ENCODE data around the gene CSMD2. TPM values are rescaled to one million over a fixed set of nuclear protein-coding genes. Genes with fewer than 3 reads are reported as not detected.

CSMD2 gene
- total RNA-seq, 2 experiments from 2014 or later, result not detected

DNA sequence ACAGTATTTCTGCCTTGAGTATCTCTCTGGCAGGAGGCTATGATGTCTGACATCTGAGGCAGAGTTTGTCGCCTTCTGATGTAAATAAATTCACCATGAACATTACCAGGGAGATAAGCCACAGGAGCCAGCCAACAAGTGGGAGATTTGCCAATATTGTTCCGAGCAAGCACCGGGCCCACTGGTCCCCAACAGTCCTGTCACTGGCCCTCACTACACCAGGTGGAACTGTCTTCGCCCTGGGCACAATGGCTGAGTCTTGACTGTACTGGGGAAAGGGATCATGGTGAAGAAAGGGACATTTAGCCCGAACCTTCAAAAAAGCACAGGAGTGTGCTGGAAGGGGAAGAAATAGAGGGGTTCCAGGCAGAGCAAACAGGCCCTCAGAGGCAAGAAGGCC lies 243.7 kb downstream of the CSMD2 start:
- POLR2A ChIA-PET, result no interaction called here
- H4K20me1 ChIP-seq (ENCODE audit: insufficient read depth, low read length), result no peaks in the 10 kb centered on the region
- no peak overlapping the region for H2AFZ ChIP-seq (ENCODE audit: low read length)
- DNase-seq (ENCODE audit: low spot score), result no peak
- no peaks in the 10 kb centered on the region for H3K79me2 ChIP-seq (ENCODE audit: insufficient read depth, low read depth, low read length)
- H3K27ac ChIP-seq (ENCODE audit: low read depth, low read length, poor library complexity, severe bottlenecking), result no peak overlapping the region
- CTCF ChIA-PET (ENCODE audit: unreplicated experiment), result no interaction called here
- H3K4me3 ChIP-seq (ENCODE audit: low read depth, low read length, poor library complexity, severe bottlenecking), result no peak overlapping the region
- H3K9me2 ChIP-seq (ENCODE audit: insufficient read depth, low read length), result no peaks in the 10 kb centered on the region
- no peak overlapping the region for H3K4me2 ChIP-seq (ENCODE audit: low read length)
- no peaks in the 10 kb centered on the region for H3K36me3 ChIP-seq (ENCODE audit: insufficient read depth, low read length)
- no peaks in the 10 kb centered on the region for H3K9me3 ChIP-seq (ENCODE audit: low read length)
- BruUV-seq (replicated peaks), result no TSS peak
- H3K4me1 ChIP-seq (ENCODE audit: insufficient read depth, low read length, poor library complexity, severe bottlenecking), result no peaks in the 10 kb centered on the region
- TF ChIP-seq EZH2phosphoT487 (IDR thresholded peaks at IDR 0.05; ENCODE audit: borderline replicate concordance, low read depth, low read length), result no peak
- TF ChIP-seq CTCF (conservative IDR thresholded peaks at IDR 0.05; ENCODE audit: low read length), result no peak
- intact Hi-C loops (cut with micrococcal nuclease; ENCODE audit: unreplicated experiment), result no loop called here

GRCh38 chr1:33918368-33918767 lies 246.7 kb downstream of the CSMD2 start:
- Histone ChIP-seq H3K79me2 (ENCODE audit: insufficient read depth, low read depth, low read length) (no peaks in the 10 kb centered on the region), H2AFZ (ENCODE audit: low read length) (no peak overlapping the region), H3K36me3 (ENCODE audit: insufficient read depth, low read length) (no peaks in the 10 kb centered on the region), H3K4me1 (ENCODE audit: insufficient read depth, low read length, poor library complexity, severe bottlenecking) (no peaks in the 10 kb centered on the region), H3K4me3 (ENCODE audit: low read depth, low read length, poor library complexity, severe bottlenecking) (no peak overlapping the region), H3K9me3 (ENCODE audit: low read length) (no peaks in the 10 kb centered on the region), H3K27ac (ENCODE audit: low read depth, low read length, poor library complexity, severe bottlenecking) (no peak overlapping the region), H4K20me1 (ENCODE audit: insufficient read depth, low read length) (no peaks in the 10 kb centered on the region), H3K9me2 (ENCODE audit: insufficient read depth, low read length) (no peaks in the 10 kb centered on the region), H3K4me2 (ENCODE audit: low read length) (no peak overlapping the region)
- no TSS peak for BruUV-seq (replicated peaks)
- ChIA-PET CTCF (ENCODE audit: unreplicated experiment) (no interaction called here), POLR2A (no interaction called here)
- TF ChIP-seq CTCF (conservative IDR thresholded peaks at IDR 0.05; ENCODE audit: low read length) (no peak), EZH2phosphoT487 (IDR thresholded peaks at IDR 0.05; ENCODE audit: borderline replicate concordance, low read depth, low read length) (no peak)
- no peak for DNase-seq (ENCODE audit: low spot score)
- intact Hi-C loops (cut with micrococcal nuclease; ENCODE audit: unreplicated experiment), result no loop called here

DNA sequence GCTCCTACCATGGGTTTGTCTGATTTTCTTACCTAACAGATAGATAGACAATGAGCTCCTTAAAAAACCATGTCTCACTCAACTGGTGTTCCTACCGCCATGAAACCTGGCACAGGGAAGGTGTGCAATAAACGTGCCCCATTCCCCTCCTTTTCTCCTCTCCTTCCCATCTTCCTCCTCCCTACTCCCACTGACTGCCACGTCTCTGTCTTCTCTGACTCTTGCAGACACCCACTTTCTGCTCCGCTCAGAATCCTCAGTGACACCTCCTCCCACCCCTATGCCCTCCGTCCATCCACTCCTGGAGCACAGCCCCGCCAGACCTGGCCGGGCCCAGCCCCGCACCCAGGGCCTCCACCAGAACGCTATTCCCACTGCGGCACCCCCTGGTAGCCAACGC lies 248.2 kb downstream of the CSMD2 start:
- Histone ChIP-seq H3K9me3 (ENCODE audit: low read length) (no peaks in the 10 kb centered on the region), H3K4me3 (ENCODE audit: low read depth, low read length, poor library complexity, severe bottlenecking) (no peak overlapping the region), H3K9me2 (ENCODE audit: insufficient read depth, low read length) (no peaks in the 10 kb centered on the region), H4K20me1 (ENCODE audit: insufficient read depth, low read length) (no peaks in the 10 kb centered on the region), H3K79me2 (ENCODE audit: insufficient read depth, low read depth, low read length) (no peaks in the 10 kb centered on the region), H3K4me1 (ENCODE audit: insufficient read depth, low read length, poor library complexity, severe bottlenecking) (no peaks in the 10 kb centered on the region), H3K4me2 (ENCODE audit: low read length) (no peak overlapping the region), H3K27ac (ENCODE audit: low read depth, low read length, poor library complexity, severe bottlenecking) (no peak overlapping the region), H3K36me3 (ENCODE audit: insufficient read depth, low read length) (no peaks in the 10 kb centered on the region), H2AFZ (ENCODE audit: low read length) (no peak overlapping the region)
- intact Hi-C loops (cut with micrococcal nuclease; ENCODE audit: unreplicated experiment), result no loop called here
- BruUV-seq (replicated peaks), result no TSS peak
- DNase-seq (ENCODE audit: low spot score), result no peak
- CTCF ChIA-PET (ENCODE audit: unreplicated experiment), result no interaction called here
- POLR2A ChIA-PET, result no interaction called here
- TF ChIP-seq EZH2phosphoT487 (IDR thresholded peaks at IDR 0.05; ENCODE audit: borderline replicate concordance, low read depth, low read length) (no peak), CTCF (conservative IDR thresholded peaks at IDR 0.05; ENCODE audit: low read length) (no peak)
